K562 (cell line): ENCODE measurements around the gene NUDT1. TPM values are rescaled to one million over a fixed set of nuclear protein-coding genes. Genes with fewer than 3 reads are reported as not detected.

Experiments used
- ATAC-seq: fragments of 200-7000 bp; cut with Tn5 transposase; 3 replicates; pipeline ENCODE4 v1.9.1; 2020; ENCODE audit warnings: moderate library complexity
- BruUV-seq: library from RNA; stranded (reverse); fragments of 400-500 nt; replicated peaks from 2 replicates; lab custom pipeline; 2021; lab: Mats Ljungman, UMichigan
- CTCF ChIA-PET: fragments of 300-600 bp; formaldehyde crosslinking; extraction: SDS; loops from one replicate; lab custom pipeline; 2021; ENCODE audit warnings: low intra/inter-chr PET ratio; lab: Yijun Ruan, JAX
- POLR2A ChIA-PET: fragments of 300-600, 350-650 bp; sonication (Branson Sonifier 250); formaldehyde crosslinking; extraction: SDS; loops from one replicate; lab custom pipeline; 2021; ENCODE audit warnings: antibody characterized with exemption, inconsistent platforms; lab: Yijun Ruan, JAX
- DNase-seq, 4 experiments: peaks; one replicate each; pipeline versions ENCODE4 v3.0.0 to v3.0.0-alpha.2; 2011 to 2018; ENCODE audit warnings: low spot score in 3 of 4, mixed read lengths in 3 of 4; ENCODE audit errors: extremely low read depth in 1 of 4
- FAIRE-seq: peaks from 2 replicates; lab custom pipeline; 2011; peaks lifted over from hg19 to GRCh38; lab: Jason Lieb, UNC
- H2AFZ ChIP-seq: 2 replicates; pipeline ENCODE4 v1.6.0; 2011; ENCODE audit warnings: low read depth, low read length, control low read depth, inconsistent platforms
- H3K27ac ChIP-seq: fragments of 200-600 bp; 3 replicates; pipeline ENCODE4 v1.8.0; 2011; ENCODE audit warnings: low read depth, mild to moderate bottlenecking, control low read depth, inconsistent platforms, low read length, moderate library complexity, mixed read lengths; ENCODE audit errors: extremely low read depth
- H3K27me3 ChIP-seq, 2 experiments: fragments of 300-600 bp in 1 of 2; 2 replicates in 1 of 2; 3 replicates in 1 of 2; pipeline versions ENCODE4 v1.6.0 to v1.8.0; 2011; ENCODE audit warnings: inconsistent platforms in 2 of 2, low read length in 2 of 2, mild to moderate bottlenecking in 1 of 2, mixed read lengths in 1 of 2, moderate library complexity in 1 of 2; ENCODE audit not compliant: control insufficient read depth in 2 of 2, insufficient read depth in 2 of 2
- H3K36me3 ChIP-seq: fragments of 300-600 bp; 3 replicates; pipeline ENCODE4 v1.8.0; 2011; ENCODE audit warnings: mild to moderate bottlenecking, low read length, inconsistent platforms; ENCODE audit not compliant: control insufficient read depth, insufficient read depth
- H3K4me1 ChIP-seq, 2 experiments: fragments of 200-600 bp in 1 of 2; replicated peaks in 1 of 2; 2 replicates in 1 of 2; 3 replicates in 1 of 2; pipeline versions ENCODE4 v1.5.1 to v1.8.0; 2011; ENCODE audit warnings: inconsistent platforms in 2 of 2, low read length in 2 of 2, mild to moderate bottlenecking in 1 of 2, mixed read lengths in 1 of 2, moderate library complexity in 1 of 2; ENCODE audit not compliant: control insufficient read depth in 2 of 2, insufficient read depth in 2 of 2
- H3K4me2 ChIP-seq: 2 replicates; pipeline ENCODE4 v1.6.1; 2011; ENCODE audit warnings: low read length, control low read depth, inconsistent platforms, mixed read lengths; ENCODE audit not compliant: insufficient read depth
- H3K4me3 ChIP-seq: fragments of 200-600 bp; sonication (generic), shearing (Covaris generic); 2 replicates; pipeline ENCODE4 v1.5.1; 2016; ENCODE audit warnings: control low read depth, inconsistent platforms
- H3K79me2 ChIP-seq: fragments of 200-600 bp; 3 replicates; pipeline ENCODE4 v1.8.0; 2011; ENCODE audit warnings: low read length, inconsistent platforms; ENCODE audit not compliant: control insufficient read depth, insufficient read depth
- H3K9ac ChIP-seq, 2 experiments: 2 replicates each; pipeline versions ENCODE4 v1.6.0 to v1.6.1; 2011; ENCODE audit warnings: low read depth in 2 of 2, low read length in 2 of 2, control low read depth in 1 of 2, inconsistent platforms in 1 of 2, mild to moderate bottlenecking in 1 of 2, mixed read lengths in 1 of 2; ENCODE audit not compliant: insufficient read depth in 1 of 2
- H3K9me1 ChIP-seq: one replicate; pipeline ENCODE4 v1.6.0; 2011; ENCODE audit warnings: inconsistent platforms, mild to moderate bottlenecking, low read length, moderate library complexity; ENCODE audit not compliant: control insufficient read depth, insufficient read depth
- H3K9me3 ChIP-seq: replicated peaks from 2 replicates; pipeline ENCODE4 v1.5.1; 2011; ENCODE audit warnings: low read depth, low read length, inconsistent platforms; ENCODE audit not compliant: control insufficient read depth, insufficient read depth
- H4K20me1 ChIP-seq: replicated peaks from 2 replicates; pipeline ENCODE4 v1.6.1; 2011; ENCODE audit warnings: low read length, inconsistent platforms, mixed read lengths; ENCODE audit not compliant: control insufficient read depth, insufficient read depth
- ARID1B ChIP-seq: fragments of 450-650 bp; IDR thresholded peaks from 2 replicates; pipeline ENCODE4 v1.6.1; 2016; ENCODE audit warnings: antibody characterized with exemption, mild to moderate bottlenecking, inconsistent platforms
- BMI1 ChIP-seq: fragments of 150-350 bp; IDR thresholded peaks from 2 replicates; pipeline ENCODE4 v1.6.1; 2014; ENCODE audit warnings: low read length
- ETS1 ChIP-seq: conservative IDR thresholded peaks from 2 replicates; pipeline ENCODE4 v1.6.1; 2011; ENCODE audit warnings: low read depth, mild to moderate bottlenecking, low read length; ENCODE audit not compliant: control insufficient read depth
- IRF2 ChIP-seq: sonication (generic); formaldehyde crosslinking; IDR thresholded peaks from 2 replicates; pipeline ENCODE4 v1.8.1; 2022; ENCODE audit warnings: mild to moderate bottlenecking, missing genetic modification reagents
- XRCC5 ChIP-seq: fragments of 200-400 bp; formaldehyde crosslinking; IDR thresholded peaks from 2 replicates; pipeline ENCODE4 v1.6.1; 2017; ENCODE audit warnings: low read depth, mild to moderate bottlenecking, low read length
- ZNF143 ChIP-seq: sonication (generic); formaldehyde crosslinking; IDR thresholded peaks from 2 replicates; pipeline ENCODE4 v1.9.0; 2022; ENCODE audit warnings: mild to moderate bottlenecking, missing genetic modification reagents
- ZNF316 ChIP-seq: fragments of 450-650 bp; IDR thresholded peaks from 2 replicates; pipeline ENCODE4 v1.6.1; 2016
- WGBS: fragments of 100-300 bp; shearing (Covaris generic); methylation state at CpG from one replicate; pipeline ENCODE4 v1.1.6; 2016; ENCODE audit warnings: low coverage, mixed read lengths; ENCODE audit not compliant: insufficient coverage; ENCODE audit errors: missing lambda C conversion rate; 5-methylcytosine and 5-hydroxymethylcytosine counted together
- in situ Hi-C: fragments of 300-500 bp; cut with MboI; formaldehyde crosslinking; loops from 4 replicates; pipeline ENCODE4 v1.15.0; 2018; ENCODE audit warnings: inconsistent platforms, mixed read lengths
- intact Hi-C: fragments of 100-400 bp; cut with micrococcal nuclease; formaldehyde crosslinking; loops from 2 replicates; pipeline ENCODE4 v1.14.2; 2022
- polyA plus RNA-seq, 8 experiments: library from polyadenylated mRNA; depleted of rRNA in 4 of 8; stranded (reverse) in 5 of 8; unstranded in 3 of 8; fragments of >200 nt; fragmentation: Nextera tagmentation in 2 of 8; fragmentation: Illumina TruSeq in 1 of 8; extraction: Ambion mirVana in 2 of 8; extraction: Trizol in 1 of 8; gene quantifications; 2 replicates each; pipeline versions ENCODE4 v1.2.1 to v1.2.3, GENCODE V29; 2011 to 2014; ENCODE audit warnings: inconsistent platforms in 1 of 8, missing spikeins in 1 of 8
- total RNA-seq, 7 experiments: library from RNA; depleted of rRNA in 6 of 7; stranded (reverse); fragments of >200 nt in 6 of 7; fragmentation: Illumina TruSeq in 2 of 7; extraction: Trizol in 2 of 7; gene quantifications; 2 replicates each; pipeline versions ENCODE4 v1.2.1 to v1.2.3, GENCODE V29; 2011 to 2021; ENCODE audit warnings: low replicate concordance in 1 of 7
- TF ChIP-seq, protein P1 (sequence below): sonication (generic); formaldehyde crosslinking; IDR thresholded peaks from 2 replicates; pipeline ENCODE4 v1.8.1; 2023; ENCODE audit warnings: mild to moderate bottlenecking, missing genetic modification reagents
- TF ChIP-seq, protein P2 (sequence below): fragments of 250-450 bp; sonication (Bioruptor Pico); IDR thresholded peaks from 2 replicates; pipeline ENCODE4 v1.4.0; 2020; ENCODE audit warnings: mild to moderate bottlenecking, moderate library complexity, borderline replicate concordance
- TF ChIP-seq, protein P3 (sequence below): IDR thresholded peaks from 3 replicates; pipeline ENCODE4 v1.6.1; 2011; ENCODE audit warnings: borderline replicate concordance, mild to moderate bottlenecking; ENCODE audit not compliant: insufficient read length, insufficient read depth
- TF ChIP-seq, protein P4 (sequence below): fragments of 200-800 bp; sonication (Bioruptor generic); IDR thresholded peaks from 2 replicates; pipeline ENCODE4 v1.6.1; 2017; ENCODE audit warnings: missing genetic modification characterization, missing compliant biosample characterization

The NUDT1 gene
- total and polyA plus RNA-seq, 9 of the 15 experiments (the other 6 are each of a cell fraction or from before 2014, with no cell fraction given): 5.3 to 73.3 (median 29.6) TPM

- TF ChIP-seq, protein P1, sequence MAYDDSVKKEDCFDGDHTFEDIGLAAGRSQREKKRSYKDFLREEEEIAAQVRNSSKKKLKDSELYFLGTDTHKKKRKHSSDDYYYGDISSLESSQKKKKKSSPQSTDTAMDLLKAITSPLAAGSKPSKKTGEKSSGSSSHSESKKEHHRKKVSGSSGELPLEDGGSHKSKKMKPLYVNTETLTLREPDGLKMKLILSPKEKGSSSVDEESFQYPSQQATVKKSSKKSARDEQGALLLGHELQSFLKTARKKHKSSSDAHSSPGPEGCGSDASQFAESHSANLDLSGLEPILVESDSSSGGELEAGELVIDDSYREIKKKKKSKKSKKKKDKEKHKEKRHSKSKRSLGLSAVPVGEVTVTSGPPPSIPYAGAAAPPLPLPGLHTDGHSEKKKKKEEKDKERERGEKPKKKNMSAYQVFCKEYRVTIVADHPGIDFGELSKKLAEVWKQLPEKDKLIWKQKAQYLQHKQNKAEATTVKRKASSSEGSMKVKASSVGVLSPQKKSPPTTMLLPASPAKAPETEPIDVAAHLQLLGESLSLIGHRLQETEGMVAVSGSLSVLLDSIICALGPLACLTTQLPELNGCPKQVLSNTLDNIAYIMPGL (CRISPR knock-in tag): 0 out of 2 replicates have a peak, but pooled peaks have one; percentile 58
Measured at GRCh38 chr7:2232766-2233520, 9.1 kb upstream of the NUDT1 start, which contains the start of gene MAD1L1 (continued).

DNA sequence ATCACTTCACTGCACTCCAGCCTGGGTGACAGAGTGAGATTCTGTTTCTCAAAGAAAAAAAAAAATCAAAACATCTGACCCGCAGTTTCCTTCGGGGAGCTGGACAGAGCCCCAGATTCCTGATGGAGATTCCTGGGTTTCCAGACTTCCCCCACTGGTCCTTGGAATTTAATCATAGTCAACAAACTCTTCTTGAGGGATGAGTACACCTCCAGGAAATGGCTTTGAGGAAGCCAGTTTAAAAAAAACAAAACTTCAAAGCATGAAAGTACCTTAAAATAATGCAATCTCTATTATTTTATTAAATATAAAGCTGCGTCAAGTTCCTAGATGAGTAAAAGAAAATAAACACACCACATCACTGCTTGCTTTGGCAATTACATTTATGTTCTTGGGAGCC lies 8.1 kb upstream of the NUDT1 start:
- intact Hi-C loops (no loop called here), in situ Hi-C loops (no loop called here)
- no TSS peak for BruUV-seq
- Histone ChIP-seq H3K79me2 (peaks cover 44% of the 10 kb centered on the region), H2AFZ (no peak overlapping the region), H3K4me1 (peaks cover 3 to 11% of the 10 kb centered on the region in 2 experiments; a peak in 3 of 5 replicates), H3K9ac (no peak overlapping the region), H3K4me3 (no peak overlapping the region), H3K27ac (no peak overlapping the region), H3K27me3 (no peaks in the 10 kb centered on the region), H3K9me3 (no peaks in the 10 kb centered on the region), H3K4me2 (no peak overlapping the region), H3K9me1 (no peaks in the 10 kb centered on the region), H3K36me3 (peaks cover 68% of the 10 kb centered on the region; the same call in 2 of the 3 replicates), H4K20me1 (no peaks in the 10 kb centered on the region)
- DNase-seq (no peak), ATAC-seq (no peak), FAIRE-seq (no peak)
- CTCF ChIA-PET: no interaction called here
- WGBS: 80% methylated on average over 3 of the region's 3 CpGs
- POLR2A ChIA-PET: interaction anchor here (0.6 to 1.8 kb wide), 3 partner anchors 11 to 159 kb away, joined by 3 to 6 read pairs (median 5); no protein-coding TSS in a partner anchor
- no peak for TF ChIP-seq IRF2
- TF ChIP-seq, protein P2, sequence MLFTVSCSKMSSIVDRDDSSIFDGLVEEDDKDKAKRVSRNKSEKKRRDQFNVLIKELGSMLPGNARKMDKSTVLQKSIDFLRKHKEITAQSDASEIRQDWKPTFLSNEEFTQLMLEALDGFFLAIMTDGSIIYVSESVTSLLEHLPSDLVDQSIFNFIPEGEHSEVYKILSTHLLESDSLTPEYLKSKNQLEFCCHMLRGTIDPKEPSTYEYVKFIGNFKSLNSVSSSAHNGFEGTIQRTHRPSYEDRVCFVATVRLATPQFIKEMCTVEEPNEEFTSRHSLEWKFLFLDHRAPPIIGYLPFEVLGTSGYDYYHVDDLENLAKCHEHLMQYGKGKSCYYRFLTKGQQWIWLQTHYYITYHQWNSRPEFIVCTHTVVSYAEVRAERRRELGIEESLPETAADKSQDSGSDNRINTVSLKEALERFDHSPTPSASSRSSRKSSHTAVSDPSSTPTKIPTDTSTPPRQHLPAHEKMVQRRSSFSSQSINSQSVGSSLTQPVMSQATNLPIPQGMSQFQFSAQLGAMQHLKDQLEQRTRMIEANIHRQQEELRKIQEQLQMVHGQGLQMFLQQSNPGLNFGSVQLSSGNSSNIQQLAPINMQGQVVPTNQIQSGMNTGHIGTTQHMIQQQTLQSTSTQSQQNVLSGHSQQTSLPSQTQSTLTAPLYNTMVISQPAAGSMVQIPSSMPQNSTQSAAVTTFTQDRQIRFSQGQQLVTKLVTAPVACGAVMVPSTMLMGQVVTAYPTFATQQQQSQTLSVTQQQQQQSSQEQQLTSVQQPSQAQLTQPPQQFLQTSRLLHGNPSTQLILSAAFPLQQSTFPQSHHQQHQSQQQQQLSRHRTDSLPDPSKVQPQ (CRISPR knock-in tag): no peak
- TF ChIP-seq ZNF143 (CRISPR knock-in tag): no peak
- TF ChIP-seq, protein P3, sequence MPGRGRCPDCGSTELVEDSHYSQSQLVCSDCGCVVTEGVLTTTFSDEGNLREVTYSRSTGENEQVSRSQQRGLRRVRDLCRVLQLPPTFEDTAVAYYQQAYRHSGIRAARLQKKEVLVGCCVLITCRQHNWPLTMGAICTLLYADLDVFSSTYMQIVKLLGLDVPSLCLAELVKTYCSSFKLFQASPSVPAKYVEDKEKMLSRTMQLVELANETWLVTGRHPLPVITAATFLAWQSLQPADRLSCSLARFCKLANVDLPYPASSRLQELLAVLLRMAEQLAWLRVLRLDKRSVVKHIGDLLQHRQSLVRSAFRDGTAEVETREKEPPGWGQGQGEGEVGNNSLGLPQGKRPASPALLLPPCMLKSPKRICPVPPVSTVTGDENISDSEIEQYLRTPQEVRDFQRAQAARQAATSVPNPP: no peak
- no peak for TF ChIP-seq BMI1
- no peak for TF ChIP-seq XRCC5
- TF ChIP-seq ETS1: no peak
- no peak for TF ChIP-seq ZNF316
- TF ChIP-seq, protein P4, sequence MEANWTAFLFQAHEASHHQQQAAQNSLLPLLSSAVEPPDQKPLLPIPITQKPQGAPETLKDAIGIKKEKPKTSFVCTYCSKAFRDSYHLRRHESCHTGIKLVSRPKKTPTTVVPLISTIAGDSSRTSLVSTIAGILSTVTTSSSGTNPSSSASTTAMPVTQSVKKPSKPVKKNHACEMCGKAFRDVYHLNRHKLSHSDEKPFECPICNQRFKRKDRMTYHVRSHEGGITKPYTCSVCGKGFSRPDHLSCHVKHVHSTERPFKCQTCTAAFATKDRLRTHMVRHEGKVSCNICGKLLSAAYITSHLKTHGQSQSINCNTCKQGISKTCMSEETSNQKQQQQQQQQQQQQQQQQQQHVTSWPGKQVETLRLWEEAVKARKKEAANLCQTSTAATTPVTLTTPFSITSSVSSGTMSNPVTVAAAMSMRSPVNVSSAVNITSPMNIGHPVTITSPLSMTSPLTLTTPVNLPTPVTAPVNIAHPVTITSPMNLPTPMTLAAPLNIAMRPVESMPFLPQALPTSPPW (CRISPR knock-in tag): no peak
- no peak for TF ChIP-seq ARID1B
